Body of pancreas (tissue), 4 donors: ENCODE results near the gene MYO5A.

ENCODE experiments used
- POLR2A ChIP-seq, 3 donors: fragments of 450-650 bp; IDR thresholded peaks; one replicate each; pipeline ENCODE4 v1.6.1; 2016; ENCODE audit warnings: antibody characterized with exemption in 3 of 3, mild to moderate bottlenecking in 2 of 3
- TF ChIP-seq, protein P1 (sequence below), 7 experiments: fragments of 450-650 bp in 4 of 7; fragments of 200-600 bp in 3 of 7; sonication (generic) in 3 of 7; IDR thresholded peaks; one replicate each; pipeline ENCODE4 v1.5.1; 2016 to 2019; ENCODE audit warnings: antibody characterized with exemption in 7 of 7

DNA sequence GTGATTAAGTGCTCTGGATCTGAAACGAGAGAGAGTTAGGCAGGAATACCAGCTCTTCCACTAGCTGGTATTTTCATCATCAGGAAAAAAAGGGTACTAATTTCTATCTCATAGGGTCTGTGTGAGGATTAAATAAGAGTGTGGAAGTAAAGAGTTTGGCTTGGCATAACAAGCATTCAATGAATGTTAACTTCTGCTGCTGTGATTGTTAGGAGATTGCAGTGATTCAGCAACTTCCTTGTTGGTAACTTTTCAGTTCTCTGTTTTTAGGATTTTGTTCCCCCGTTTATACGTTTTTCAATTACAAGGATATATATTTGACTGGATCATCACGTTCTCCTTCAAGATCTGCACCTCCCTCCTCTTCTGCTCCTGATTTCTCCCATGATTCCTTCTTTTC, 167.2 kb downstream of the MYO5A start:
- TF ChIP-seq, protein P1, sequence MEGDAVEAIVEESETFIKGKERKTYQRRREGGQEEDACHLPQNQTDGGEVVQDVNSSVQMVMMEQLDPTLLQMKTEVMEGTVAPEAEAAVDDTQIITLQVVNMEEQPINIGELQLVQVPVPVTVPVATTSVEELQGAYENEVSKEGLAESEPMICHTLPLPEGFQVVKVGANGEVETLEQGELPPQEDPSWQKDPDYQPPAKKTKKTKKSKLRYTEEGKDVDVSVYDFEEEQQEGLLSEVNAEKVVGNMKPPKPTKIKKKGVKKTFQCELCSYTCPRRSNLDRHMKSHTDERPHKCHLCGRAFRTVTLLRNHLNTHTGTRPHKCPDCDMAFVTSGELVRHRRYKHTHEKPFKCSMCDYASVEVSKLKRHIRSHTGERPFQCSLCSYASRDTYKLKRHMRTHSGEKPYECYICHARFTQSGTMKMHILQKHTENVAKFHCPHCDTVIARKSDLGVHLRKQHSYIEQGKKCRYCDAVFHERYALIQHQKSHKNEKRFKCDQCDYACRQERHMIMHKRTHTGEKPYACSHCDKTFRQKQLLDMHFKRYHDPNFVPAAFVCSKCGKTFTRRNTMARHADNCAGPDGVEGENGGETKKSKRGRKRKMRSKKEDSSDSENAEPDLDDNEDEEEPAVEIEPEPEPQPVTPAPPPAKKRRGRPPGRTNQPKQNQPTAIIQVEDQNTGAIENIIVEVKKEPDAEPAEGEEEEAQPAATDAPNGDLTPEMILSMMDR (IDR thresholded peaks at IDR 0.05) = no peak
- no peak for TF ChIP-seq POLR2A (IDR thresholded peaks at IDR 0.05)
